T-helper 17 cell (primary cell): ENCODE data around the gene RAI14. TPM values are rescaled to one million over a fixed set of nuclear protein-coding genes. Genes with fewer than 3 reads are reported as not detected.

Experiments used
- ATAC-seq: fragments of 150-1000 bp; cut with Tn5 transposase; 2 replicates; pipeline ENCODE4 v1.10.0; 2021; ENCODE audit warnings: mild to moderate bottlenecking, moderate library complexity
- DNase-seq, 3 donors: peaks; one replicate each; pipeline versions ENCODE4 v3.0.0 to v3.0.0-alpha.2; 2020 to 2021
- H3K9me3 ChIP-seq: one replicate; pipeline ENCODE4 v1.7.0; 2013; ENCODE audit warnings: low read length, mild to moderate bottlenecking; ENCODE audit not compliant: control insufficient read depth, poor library complexity, severe bottlenecking
- H3K27ac Mint-ChIP-seq: one replicate; pipeline ENCODE4 v1.8.0; 2022; ENCODE audit warnings: mild to moderate bottlenecking, moderate library complexity, mixed read lengths
- H3K27me3 Mint-ChIP-seq: one replicate; pipeline ENCODE4 v1.8.0; 2022; ENCODE audit warnings: mixed read lengths
- H3K36me3 Mint-ChIP-seq: one replicate; pipeline ENCODE4 v1.8.0; 2022; ENCODE audit warnings: low read depth, mixed read lengths
- H3K4me1 Mint-ChIP-seq: one replicate; pipeline ENCODE4 v1.8.0; 2022; ENCODE audit warnings: mild to moderate bottlenecking, mixed read lengths
- H3K4me3 Mint-ChIP-seq: one replicate; pipeline ENCODE4 v1.8.0; 2022; ENCODE audit warnings: mild to moderate bottlenecking, moderate library complexity, mixed read lengths
- total RNA-seq, 4 donors: library from RNA in 2 of 4; stranded (reverse) in 2 of 4; gene quantifications; one replicate each; pipeline ENCODE4 v1.2.3 and lab custom pipeline; 2022 to 2026

The RAI14 gene
- total RNA-seq (1 to 10 TPM; 2.0 to 3.1 TPM), total RNA-seq (lab: John Stamatoyannopoulos, UW) (1.7 to 2.1 reads per million in 2 donors)

GRCh38 chr5:34656001-34656699 is at the start of gene RAI14:
TSS of gene RAI14 (plus strand) at chr5:34656328. CDS start at chr5:34686920, 30,592 bp downstream.
- peak within 1 kb of the TSS; percentile 98 for H3K4me3 Mint-ChIP-seq
- H3K27ac Mint-ChIP-seq = peak within 1 kb of the TSS; percentile 89
- H3K36me3 Mint-ChIP-seq = peaks cover 3% of the 10 kb centered on the region
- DNase-seq (peak in 2 of 3 donors; percentile 9 to 17), ATAC-seq (peak; percentile 32)
- peaks cover 21% of the 10 kb centered on the region for H3K27me3 Mint-ChIP-seq
- H3K9me3 ChIP-seq = no peaks in the 10 kb centered on the region
- peaks cover 24% of the 10 kb centered on the region for H3K4me1 Mint-ChIP-seq

- peaks cover 3% of the 10 kb centered on the region for H3K4me1 Mint-ChIP-seq
- H3K27ac Mint-ChIP-seq = no peak overlapping the region
- H3K4me3 Mint-ChIP-seq = no peak overlapping the region
- peaks cover 36% of the 10 kb centered on the region for H3K27me3 Mint-ChIP-seq
- no peak for ATAC-seq
- DNase-seq = no peak
- H3K36me3 Mint-ChIP-seq = no peaks in the 10 kb centered on the region
- H3K9me3 ChIP-seq = no peaks in the 10 kb centered on the region
These were observed 47.8 kb upstream of the RAI14 start for GRCh38 chr5:34608368-34608767.

- H3K27ac Mint-ChIP-seq = no peak overlapping the region
- ATAC-seq (no peak), DNase-seq (no peak)
- H3K27me3 Mint-ChIP-seq = peaks cover 36% of the 10 kb centered on the region
- H3K4me3 Mint-ChIP-seq = no peak overlapping the region
- no peaks in the 10 kb centered on the region for H3K36me3 Mint-ChIP-seq
- H3K9me3 ChIP-seq = no peaks in the 10 kb centered on the region
- peaks cover 3% of the 10 kb centered on the region for H3K4me1 Mint-ChIP-seq
These were observed 47.1 kb upstream of the RAI14 start for GRCh38 chr5:34608859-34609648.

- Mint-ChIP-seq H3K27me3 (peaks cover 36% of the 10 kb centered on the region), H3K4me3 (no peak overlapping the region), H3K36me3 (no peaks in the 10 kb centered on the region), H3K4me1 (peaks cover 3% of the 10 kb centered on the region), H3K27ac (no peak overlapping the region)
- H3K9me3 ChIP-seq = no peaks in the 10 kb centered on the region
- no peak for ATAC-seq
- no peak for DNase-seq
These were observed 46.1 kb upstream of the RAI14 start for GRCh38 chr5:34609951-34610441.

GRCh38 chr5:34610546-34610945 is 45.6 kb upstream of the RAI14 start:
- H3K9me3 ChIP-seq = no peaks in the 10 kb centered on the region
- Mint-ChIP-seq H3K27me3 (peaks cover 38% of the 10 kb centered on the region), H3K27ac (no peak overlapping the region), H3K4me3 (no peak overlapping the region), H3K36me3 (no peaks in the 10 kb centered on the region), H3K4me1 (peaks cover 3% of the 10 kb centered on the region)
- ATAC-seq (no peak), DNase-seq (no peak)

GRCh38 chr5:34611464-34612415 is 44.4 kb upstream of the RAI14 start:
- H3K27me3 Mint-ChIP-seq = peaks cover 41% of the 10 kb centered on the region
- H3K9me3 ChIP-seq = no peaks in the 10 kb centered on the region
- no peak overlapping the region for H3K4me3 Mint-ChIP-seq
- no peak for ATAC-seq
- peaks cover 3% of the 10 kb centered on the region for H3K4me1 Mint-ChIP-seq
- DNase-seq = no peak
- H3K36me3 Mint-ChIP-seq = no peaks in the 10 kb centered on the region
- no peak overlapping the region for H3K27ac Mint-ChIP-seq

- ATAC-seq = no peak
- no peaks in the 10 kb centered on the region for H3K36me3 Mint-ChIP-seq
- H3K27ac Mint-ChIP-seq = no peak overlapping the region
- H3K4me1 Mint-ChIP-seq = no peaks in the 10 kb centered on the region
- no peaks in the 10 kb centered on the region for H3K9me3 ChIP-seq
- DNase-seq = no peak
- peaks cover 17% of the 10 kb centered on the region for H3K27me3 Mint-ChIP-seq
- no peak overlapping the region for H3K4me3 Mint-ChIP-seq
These were observed 39.5 kb upstream of the RAI14 start for GRCh38 chr5:34616651-34617050.

- H3K27ac Mint-ChIP-seq = no peak overlapping the region
- DNase-seq (no peak), ATAC-seq (no peak)
- no peaks in the 10 kb centered on the region for H3K36me3 Mint-ChIP-seq
- H3K9me3 ChIP-seq = no peaks in the 10 kb centered on the region
- peaks cover 17% of the 10 kb centered on the region for H3K27me3 Mint-ChIP-seq
- H3K4me3 Mint-ChIP-seq = no peak overlapping the region
- H3K4me1 Mint-ChIP-seq = no peaks in the 10 kb centered on the region
These were observed 37.6 kb upstream of the RAI14 start for GRCh38 chr5:34618371-34619065.

GRCh38 chr5:34620185-34620584 is 35.9 kb upstream of the RAI14 start:
- no peak overlapping the region for H3K27ac Mint-ChIP-seq
- no peaks in the 10 kb centered on the region for H3K36me3 Mint-ChIP-seq
- DNase-seq (no peak), ATAC-seq (no peak)
- H3K27me3 Mint-ChIP-seq = peaks cover 28% of the 10 kb centered on the region
- H3K4me1 Mint-ChIP-seq = no peaks in the 10 kb centered on the region
- no peaks in the 10 kb centered on the region for H3K9me3 ChIP-seq
- no peak overlapping the region for H3K4me3 Mint-ChIP-seq

GRCh38 chr5:34621277-34622097 is 34.6 kb upstream of the RAI14 start:
- DNase-seq = no peak
- Mint-ChIP-seq H3K4me1 (no peaks in the 10 kb centered on the region), H3K36me3 (no peaks in the 10 kb centered on the region), H3K27ac (no peak overlapping the region), H3K4me3 (no peak overlapping the region), H3K27me3 (peaks cover 33% of the 10 kb centered on the region)
- H3K9me3 ChIP-seq = no peaks in the 10 kb centered on the region
- ATAC-seq = no peak

GRCh38 chr5:34622098-34622400 is 34.1 kb upstream of the RAI14 start:
- DNase-seq (no peak), ATAC-seq (no peak)
- H3K9me3 ChIP-seq = no peaks in the 10 kb centered on the region
- no peak overlapping the region for H3K27ac Mint-ChIP-seq
- H3K27me3 Mint-ChIP-seq = peaks cover 33% of the 10 kb centered on the region
- H3K4me3 Mint-ChIP-seq = no peak overlapping the region
- H3K4me1 Mint-ChIP-seq = no peaks in the 10 kb centered on the region
- no peaks in the 10 kb centered on the region for H3K36me3 Mint-ChIP-seq

GRCh38 chr5:34624691-34625090 is 31.4 kb upstream of the RAI14 start:
- Mint-ChIP-seq H3K27ac (no peak overlapping the region), H3K4me3 (no peak overlapping the region), H3K36me3 (no peaks in the 10 kb centered on the region), H3K4me1 (no peaks in the 10 kb centered on the region), H3K27me3 (peaks cover 32% of the 10 kb centered on the region)
- no peaks in the 10 kb centered on the region for H3K9me3 ChIP-seq
- DNase-seq = no peak
- no peak for ATAC-seq
